GM21526 (cell line): ENCODE data around the gene LAG3.
"Not testable (repeated sequence)": the region's sequence is repeated elsewhere in the genome, so short reads cannot be mapped to it uniquely, and the experiment has no call there.

Source experiments
- ATAC-seq: cut with Tn5 transposase; IDR thresholded peaks from one replicate; pipeline ENCODE4 v1.9.1; 2021; ENCODE audit warnings: moderate library complexity; ENCODE audit not compliant: unreplicated experiment, low FRiP score

Gene LAG3

DNA sequence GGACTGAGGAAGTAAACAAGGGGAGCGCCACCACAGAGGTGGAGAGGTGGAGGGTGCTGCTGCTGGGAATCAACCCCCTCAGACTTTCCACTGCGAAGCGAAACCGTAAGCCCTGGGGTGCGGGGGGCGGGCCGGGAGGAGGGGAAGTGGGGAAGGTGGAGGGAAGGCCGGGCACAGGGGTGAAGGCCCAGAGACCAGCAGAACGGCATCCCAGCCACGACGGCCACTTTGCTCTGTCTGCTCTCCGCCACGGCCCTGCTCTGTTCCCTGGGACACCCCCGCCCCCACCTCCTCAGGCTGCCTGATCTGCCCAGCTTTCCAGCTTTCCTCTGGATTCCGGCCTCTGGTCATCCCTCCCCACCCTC is at the start of gene LAG3:
TSS of gene LAG3 (plus strand) at position 190 of the 365 bp plus-strand sequence. CDS start 333 bp downstream, outside the sequence.
- ATAC-seq = no peak

DNA sequence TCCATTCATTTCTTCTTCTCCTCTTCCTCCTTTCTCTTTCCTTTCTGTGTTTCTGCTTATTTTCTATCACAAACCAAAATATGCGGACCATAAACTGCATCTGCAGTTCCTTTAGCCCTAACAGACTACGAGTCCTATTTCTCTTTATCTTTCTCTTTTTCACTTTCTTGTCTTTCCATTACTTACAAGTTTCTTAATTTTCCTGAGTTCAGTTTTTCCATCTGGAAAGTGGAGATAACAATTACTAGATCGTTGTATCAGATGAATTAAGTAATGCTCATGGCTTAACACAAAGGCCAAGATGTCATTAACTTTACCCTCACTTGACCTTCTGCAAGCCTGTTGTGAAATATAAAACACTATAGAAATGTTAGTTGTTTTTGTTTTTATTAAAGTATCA is 49.5 kb upstream of the LAG3 start:
- ATAC-seq = no peak

DNA sequence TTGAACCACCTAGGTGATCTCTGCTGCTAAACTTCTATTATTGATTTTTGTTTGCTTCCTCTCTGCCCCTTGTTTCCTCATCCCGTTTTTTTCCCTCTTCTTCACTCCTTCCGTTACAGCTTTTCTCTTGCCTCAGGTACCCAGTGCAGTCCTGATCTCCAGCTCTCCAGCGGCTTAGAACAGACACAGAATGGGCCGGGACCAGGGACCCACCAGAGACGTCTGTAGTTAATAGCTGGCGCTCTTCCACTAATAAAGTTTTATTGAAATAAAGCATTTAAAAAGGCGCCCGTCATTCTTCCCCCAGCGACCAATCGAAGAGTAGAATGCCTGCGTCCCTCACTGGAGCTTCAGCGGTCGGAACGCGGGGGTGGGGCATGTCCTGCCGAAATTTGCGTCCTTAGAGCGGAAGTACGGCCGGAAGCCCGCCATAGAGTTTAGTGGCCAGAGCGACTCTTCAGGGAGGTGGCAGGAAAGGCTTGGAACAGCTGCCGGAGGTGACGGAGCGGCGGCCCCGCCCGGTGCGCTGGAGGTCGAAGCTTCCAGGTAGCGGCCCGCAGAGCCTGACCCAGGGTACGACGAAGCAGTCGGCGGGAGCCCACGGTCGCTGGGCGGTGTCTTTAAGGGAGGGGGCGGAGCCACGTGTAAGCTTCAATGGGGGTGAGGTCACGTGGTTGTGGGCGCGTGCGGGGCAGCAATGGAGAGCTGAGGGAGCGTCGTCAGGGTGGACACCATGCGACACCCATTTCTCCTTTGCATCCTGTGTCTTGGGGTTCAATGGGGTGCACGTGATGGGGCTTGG is 48.5 kb upstream of the LAG3 start, which contains the start of gene COPS7A:
TSS of gene COPS7A (plus strand) at position 440 of the 802 bp plus-strand sequence. CDS start 611 bp downstream, outside the sequence.
- peak; percentile 83 for ATAC-seq

DNA sequence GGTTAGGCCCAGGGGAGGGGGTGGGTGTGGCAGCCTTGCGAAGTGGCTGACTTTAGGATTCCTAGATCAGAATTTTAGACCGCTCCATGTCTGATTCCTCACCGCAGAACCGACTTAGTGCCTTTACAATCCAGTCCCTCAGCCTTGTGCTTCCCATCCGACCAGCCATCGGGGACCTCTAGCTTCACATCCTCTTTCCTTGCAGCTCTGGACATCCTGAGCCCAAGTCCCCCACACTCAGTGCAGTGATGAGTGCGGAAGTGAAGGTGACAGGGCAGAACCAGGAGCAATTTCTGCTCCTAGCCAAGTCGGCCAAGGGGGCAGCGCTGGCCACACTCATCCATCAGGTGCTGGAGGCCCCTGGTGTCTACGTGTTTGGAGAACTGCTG is 47.9 kb upstream of the LAG3 start:
- peak; percentile 26 for ATAC-seq

DNA sequence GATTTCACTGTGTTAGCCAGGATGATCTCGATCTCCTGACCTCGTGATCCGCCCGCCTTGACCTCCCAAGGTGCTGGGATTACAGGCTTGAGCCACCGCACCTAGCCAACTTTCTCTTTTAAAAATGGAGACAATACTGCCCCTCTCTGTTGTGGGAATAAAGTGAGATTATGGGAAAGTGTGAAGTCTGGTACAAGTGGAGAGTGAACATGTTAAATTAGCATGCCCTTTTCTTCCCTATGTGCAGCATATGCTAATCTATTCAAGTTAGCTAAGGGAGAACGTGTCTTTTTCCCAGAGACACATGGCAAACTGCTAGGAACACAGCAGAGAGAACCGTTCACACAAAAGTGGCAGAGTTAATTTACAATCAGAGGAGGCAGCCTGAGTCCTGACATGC is 47.0 kb upstream of the LAG3 start:
- no peak for ATAC-seq

DNA sequence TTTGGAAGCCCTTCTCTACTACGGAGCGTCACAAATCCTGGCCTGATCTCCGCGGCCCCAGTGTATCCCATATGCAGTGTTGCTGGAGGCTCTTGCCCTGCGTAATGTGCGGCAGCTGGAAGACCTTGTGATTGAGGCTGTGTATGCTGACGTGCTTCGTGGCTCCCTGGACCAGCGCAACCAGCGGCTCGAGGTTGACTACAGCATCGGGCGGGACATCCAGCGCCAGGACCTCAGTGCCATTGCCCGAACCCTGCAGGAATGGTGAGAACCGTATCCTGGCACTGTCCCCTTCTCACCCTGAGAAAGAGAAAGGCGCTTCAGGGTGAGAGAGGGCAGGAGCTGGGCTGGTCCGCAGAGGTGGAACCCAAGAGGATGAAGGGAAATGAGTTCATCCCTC is 43.1 kb upstream of the LAG3 start:
- ATAC-seq = no peak

DNA sequence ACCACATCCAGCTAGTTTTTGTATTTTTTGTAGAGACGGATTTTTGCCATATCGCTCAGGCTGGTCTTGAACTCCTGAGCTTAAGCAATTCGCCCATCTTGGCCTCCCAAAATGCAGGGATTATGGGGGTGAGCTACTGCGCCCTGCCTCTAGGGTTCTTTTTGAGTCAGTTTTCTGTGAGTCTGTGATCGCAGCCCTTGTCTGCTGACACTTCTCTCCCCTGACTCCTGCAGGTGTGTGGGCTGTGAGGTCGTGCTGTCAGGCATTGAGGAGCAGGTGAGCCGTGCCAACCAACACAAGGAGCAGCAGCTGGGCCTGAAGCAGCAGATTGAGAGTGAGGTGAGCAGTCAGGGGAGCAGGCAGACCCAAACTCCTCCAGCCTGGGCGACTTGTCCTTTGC is 42.2 kb upstream of the LAG3 start:
- no peak for ATAC-seq

DNA sequence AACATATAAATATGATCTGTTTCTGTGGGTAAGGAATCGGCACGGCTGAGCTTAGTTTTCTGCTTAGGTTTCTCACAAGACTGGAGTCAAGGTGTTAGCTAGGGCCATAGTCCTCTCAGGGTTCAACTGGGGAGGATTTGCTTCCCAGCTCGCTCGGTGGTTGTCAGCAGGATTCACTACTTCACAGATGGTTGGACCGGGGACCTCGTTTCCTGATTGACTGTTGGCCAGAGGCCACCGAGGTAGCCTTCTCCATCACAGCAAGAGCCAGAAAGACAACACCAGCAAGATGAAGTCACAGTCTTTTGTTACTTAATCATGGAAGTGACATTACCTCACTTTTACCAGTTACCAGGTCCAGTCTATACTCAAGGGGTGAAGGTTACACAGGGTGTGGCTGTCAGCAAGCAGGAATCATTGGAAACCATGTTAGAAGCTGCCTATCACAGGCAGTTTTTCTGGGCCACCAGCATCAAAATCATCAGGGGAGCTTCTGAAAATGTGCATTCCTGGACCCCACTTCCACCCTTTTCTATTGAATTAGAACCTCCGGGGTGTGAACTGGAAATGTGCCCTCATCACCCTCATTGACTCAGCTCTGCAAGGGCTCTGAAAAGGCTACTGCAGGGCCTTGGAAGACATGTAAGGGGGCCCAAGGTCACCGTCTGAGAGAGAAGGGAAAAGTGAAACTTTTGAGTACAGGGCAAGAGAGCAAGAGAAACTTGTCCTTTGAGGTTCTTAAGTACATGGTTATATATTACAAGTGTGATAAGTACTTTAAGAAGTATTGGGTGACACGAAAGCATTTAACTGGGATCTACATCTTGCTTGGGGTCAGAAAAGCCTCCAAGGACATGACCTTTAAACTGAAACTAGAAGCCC is 37.6 kb upstream of the LAG3 start:
- ATAC-seq = no peak

DNA sequence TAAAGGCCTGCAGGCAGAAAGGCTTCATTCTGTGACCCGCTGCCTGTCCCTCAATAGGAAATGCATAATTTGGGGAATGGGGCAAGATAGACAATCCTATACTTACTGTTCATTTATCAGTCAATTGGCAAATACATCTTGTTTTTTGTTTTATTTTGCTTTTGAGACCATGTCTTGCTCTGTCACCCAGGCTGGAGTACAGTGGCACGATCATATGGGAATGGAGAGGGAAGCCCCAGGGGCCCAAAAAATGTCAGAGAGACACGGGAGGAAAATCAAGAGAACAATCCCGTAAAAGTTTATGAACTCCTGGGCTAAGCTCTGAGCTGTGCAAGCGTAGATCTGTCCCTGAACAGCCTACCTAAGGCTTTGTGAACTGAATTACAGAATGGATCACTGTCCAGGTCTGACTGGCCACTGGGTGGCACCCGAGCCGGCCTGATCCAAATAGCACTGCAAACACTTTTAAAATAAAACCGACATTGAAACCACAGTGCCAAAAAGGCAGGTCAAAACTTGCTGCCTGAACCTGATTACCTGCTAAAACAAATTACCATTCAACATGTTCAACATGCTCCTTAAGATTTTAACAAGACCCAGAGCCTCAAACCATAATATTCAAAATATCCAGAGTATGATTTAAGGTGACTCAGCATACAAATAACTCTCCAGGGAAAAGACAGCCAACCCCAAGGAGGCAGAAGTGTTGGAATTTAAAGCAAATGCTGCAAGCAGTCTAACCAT is 36.7 kb upstream of the LAG3 start:
- ATAC-seq = no peak

DNA sequence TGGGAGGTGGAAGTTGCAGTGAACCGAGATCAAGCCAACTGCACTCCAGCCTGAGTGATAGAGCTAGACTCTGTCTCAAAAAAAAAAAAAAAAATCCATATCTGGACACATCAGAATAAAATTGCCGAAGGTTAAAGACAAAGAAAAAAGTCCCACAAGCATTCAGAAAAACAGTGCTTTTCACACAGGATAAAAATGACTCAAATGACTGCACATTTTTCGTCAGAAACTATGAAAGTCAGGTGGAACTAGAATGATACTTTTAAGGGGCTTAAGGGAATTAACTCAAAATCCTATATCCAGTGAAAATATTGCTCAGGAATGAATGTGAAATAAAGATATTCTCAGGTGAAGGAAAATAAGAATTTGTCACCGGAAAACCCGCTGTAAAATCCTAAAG is 35.6 kb upstream of the LAG3 start:
- ATAC-seq = no peak

DNA sequence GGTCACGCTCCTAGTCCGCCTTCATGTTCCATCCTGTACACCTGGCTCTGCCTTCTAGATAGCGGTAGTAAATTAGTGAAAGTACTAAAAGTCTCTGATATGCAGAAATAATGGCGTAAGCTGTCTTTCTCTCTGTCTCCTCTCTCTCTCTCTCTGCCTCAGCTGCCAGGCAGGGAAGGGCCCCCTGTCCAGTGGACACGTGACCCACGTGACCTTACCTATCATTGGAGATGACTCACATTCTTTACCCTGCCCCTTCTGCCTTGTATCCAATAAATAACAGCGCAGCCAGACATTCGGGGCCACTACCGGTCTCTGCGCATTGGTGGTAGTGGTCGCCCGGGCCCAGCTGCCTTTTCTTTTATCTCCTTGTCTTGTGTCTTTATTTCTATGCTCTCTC is 30.2 kb upstream of the LAG3 start:
- ATAC-seq = not testable (repeated sequence)

DNA sequence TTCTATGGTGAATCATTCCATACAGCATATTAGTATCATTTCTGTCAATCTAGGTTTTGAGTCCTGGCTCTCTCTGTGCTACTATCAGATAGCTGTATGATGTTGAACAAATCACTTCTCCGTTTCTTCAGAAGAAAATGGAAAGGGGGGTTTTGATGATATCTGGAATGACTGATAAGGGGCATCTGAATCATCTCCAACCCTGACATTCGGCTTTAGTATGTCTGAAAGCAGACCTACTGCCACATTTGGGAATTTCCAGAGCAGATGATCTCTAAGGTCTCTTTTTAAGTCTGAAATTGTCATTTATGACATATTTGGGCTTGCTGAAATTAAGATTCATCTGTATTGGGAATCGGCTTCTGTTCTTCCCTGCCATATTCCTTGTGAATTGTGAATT is 29.5 kb upstream of the LAG3 start:
- ATAC-seq = no peak

DNA sequence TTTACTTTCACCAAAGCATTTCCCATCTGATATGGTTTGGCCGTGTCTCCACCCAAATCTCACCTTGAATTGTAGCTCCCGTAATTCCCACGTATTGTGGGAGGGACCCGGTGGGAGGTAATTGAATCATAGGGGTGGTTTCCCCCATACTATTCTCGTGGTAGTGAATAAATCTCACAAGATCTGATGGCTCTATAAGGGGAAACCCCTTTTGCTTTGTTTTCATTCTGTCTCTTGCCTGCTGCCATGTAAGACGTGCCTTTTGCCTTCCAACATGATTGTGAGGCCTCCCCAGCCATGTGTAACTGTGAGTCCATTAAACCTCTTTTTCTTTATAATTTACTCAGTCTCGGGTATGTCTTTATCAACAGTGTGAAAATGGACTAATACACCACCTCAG is 29.0 kb upstream of the LAG3 start:
- ATAC-seq = not testable (repeated sequence)

DNA sequence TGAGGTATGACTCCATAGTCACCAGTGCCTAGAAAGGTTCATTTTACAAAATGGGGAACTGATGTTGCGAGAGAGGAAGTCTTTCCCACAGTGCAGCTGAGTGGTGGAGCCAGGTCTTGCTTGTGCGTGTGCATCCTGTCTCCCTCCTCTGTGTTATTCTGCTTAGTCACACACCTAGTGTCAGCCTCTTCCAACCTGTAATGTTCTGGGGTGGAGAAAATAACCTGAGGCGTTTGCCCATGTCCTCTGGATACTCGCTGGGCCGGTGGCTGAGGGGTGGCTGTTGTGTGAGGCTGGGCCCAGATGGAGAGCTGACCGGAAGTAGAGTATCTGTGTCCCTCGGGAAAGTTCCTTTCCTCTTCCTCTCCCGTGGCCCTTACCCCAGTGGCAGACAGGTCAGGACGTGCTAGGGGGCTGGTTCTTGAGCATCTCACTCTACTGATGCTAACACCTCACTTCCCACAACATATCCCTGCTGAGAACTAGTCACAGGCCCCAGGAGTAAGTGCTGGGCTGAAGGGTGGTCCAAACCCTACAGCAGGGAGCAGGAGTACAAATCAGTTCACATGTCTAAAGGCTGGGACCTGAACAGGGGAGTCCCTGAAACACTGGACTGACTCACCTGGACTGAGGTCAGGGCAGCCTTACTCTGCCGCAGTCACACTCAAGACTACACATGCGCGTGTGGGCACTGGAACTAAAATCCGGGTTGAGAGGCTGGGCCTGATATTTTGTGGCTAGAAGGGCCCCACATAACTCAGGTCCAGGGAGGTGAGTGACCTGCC is 26.4 kb upstream of the LAG3 start:
- ATAC-seq = no peak

DNA sequence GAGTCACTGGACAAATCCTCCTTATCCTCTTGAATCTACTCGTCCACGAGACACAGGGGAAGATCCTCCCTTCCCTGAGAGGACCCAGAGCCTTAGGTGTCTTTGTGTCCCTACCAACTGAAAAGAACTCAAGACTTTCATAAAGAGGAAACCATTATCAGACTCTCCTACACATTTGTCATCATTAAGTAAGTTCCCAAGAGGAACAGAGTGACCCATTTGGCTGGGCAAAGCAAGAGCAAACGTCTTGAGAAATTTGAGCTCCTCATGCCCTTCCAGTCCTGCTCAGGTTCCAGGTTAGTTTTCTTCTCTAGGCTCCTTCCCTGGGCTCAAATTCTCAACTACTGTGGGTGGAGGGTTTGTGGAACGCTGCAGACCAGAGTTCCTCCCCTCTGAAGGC is 25.1 kb upstream of the LAG3 start:
- ATAC-seq = no peak

DNA sequence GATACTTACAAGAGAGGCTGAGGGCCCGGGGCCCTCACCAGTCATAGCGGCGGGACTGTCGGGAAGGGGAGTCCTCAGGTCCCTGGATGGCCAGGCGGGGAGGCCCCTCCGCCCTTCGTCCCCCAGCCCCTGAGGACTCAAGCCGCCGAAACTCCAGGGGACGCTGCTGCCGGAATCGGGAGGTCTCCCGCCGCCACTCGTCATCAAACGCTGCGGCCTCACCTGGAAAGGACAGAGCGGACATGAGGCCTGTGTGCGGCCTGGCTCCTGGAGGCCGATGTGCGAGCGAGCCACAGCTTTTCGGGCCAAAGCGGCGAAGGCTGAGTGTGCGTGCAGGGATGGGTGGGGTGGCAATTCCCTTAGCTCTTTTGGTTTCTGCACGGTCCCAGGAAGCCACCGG is 23.6 kb upstream of the LAG3 start:
- no peak for ATAC-seq

DNA sequence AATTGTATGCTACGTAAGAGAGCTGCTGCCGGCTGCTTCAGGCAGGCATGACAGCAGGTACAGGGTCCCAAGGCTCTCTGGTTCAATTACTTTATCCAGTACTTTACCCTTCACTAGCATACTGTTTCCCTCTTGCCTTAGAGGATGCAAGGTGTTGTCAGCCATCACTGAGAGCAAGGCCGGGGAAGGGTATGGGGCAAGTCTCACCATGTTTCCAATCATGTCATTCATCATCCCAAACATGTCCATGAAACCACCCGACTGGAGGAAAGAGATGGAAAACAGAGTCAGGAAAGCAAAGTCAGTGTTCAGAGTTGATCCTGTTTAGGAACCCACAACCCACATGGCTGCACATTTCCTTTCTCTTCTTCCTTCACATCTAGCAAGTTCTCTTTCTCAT is 21.8 kb upstream of the LAG3 start:
- no peak for ATAC-seq

DNA sequence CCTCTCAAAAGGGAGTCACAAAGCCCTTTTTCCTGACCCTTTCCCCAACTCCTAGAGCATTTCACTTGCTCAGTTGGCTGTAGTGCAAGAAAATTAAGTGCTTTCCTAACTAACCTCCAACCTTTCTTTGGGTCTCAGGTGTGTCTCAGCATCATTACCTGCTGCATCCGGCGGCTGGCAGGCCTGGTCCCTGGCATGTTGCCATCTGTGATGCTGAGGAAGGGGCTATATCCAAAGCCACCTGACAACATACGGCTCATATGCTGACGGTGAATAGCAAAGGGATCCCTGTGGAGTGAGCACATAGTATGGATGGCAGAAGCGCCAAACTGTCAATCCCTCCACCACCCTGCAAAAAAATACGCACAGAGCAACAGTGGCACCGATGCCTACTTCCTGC is 20.6 kb upstream of the LAG3 start:
- no peak for ATAC-seq

DNA sequence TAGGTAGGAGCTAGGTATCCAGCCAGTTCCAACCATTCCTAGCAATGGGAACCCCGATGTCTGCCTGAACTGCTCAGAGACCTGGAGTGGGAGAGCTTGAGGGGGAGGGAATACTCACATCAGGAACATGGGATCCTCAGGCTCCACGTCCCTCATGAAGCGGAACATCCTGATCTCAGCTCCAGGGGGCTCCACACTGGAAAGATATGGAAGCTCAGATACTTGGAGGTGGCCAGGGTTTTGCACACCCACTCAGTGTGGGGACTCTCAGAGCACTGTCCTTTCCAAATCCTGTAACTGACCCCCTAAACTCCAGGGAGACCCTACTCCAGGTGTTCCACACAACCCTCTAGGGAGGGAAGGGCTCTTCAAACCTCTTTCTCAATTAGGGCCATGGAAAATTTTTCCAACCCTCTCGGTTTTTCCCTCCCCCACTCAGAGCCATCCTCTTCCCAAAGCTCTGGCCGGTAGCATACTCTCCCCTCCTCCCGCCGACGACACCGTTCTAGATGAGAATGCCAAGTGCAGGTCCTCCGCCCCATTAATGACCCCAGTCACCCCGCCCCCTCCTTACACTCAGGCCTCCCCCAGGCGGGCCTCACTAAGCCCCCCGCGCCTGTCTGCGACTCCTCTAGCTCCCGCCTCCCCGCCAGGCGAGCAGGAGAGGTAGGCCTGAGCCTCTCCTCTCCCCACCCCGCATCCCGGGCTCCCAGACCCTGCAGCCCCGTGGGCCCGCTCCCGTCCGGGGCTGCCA is 20.0 kb upstream of the LAG3 start:
- no peak for ATAC-seq
